GM12878 (cell line): ENCODE data around the gene KLF14.

Experiments used
- CEBPB ChIP-seq, 2 experiments: fragments of 150-350 bp in 1 of 2; IDR thresholded peaks; 2 replicates each; pipeline ENCODE4 v1.6.1; 2012 to 2014; ENCODE audit warnings: low read depth in 2 of 2, low read length in 2 of 2, borderline replicate concordance in 1 of 2, inconsistent platforms in 1 of 2
- CTCF ChIP-seq, 3 experiments: IDR thresholded peaks in 2 of 3; conservative IDR thresholded peaks in 1 of 3; 2 replicates each; pipeline ENCODE4 v1.5.1; 2011; ENCODE audit warnings: low read depth in 3 of 3, low read length in 3 of 3, mild to moderate bottlenecking in 3 of 3, control low read depth in 2 of 3, moderate library complexity in 2 of 3, inconsistent platforms in 1 of 3, mixed read lengths in 1 of 3; ENCODE audit not compliant: control insufficient read depth in 2 of 3, insufficient read depth in 1 of 3; ENCODE audit errors: extremely low read depth in 1 of 3
- EZH2 ChIP-seq: IDR thresholded peaks from 2 replicates; pipeline ENCODE4 v1.6.1; 2012; ENCODE audit warnings: low read depth, mild to moderate bottlenecking, control low read depth, inconsistent platforms, low read length, borderline replicate concordance; ENCODE audit not compliant: control insufficient read depth
- HCFC1 ChIP-seq: fragments of 150-350 bp; IDR thresholded peaks from 2 replicates; pipeline ENCODE4 v1.6.1; 2014; ENCODE audit warnings: low read length
- JUND ChIP-seq: IDR thresholded peaks from 2 replicates; pipeline ENCODE4 v1.6.1; 2012; ENCODE audit warnings: low read depth, mild to moderate bottlenecking, low read length, improper control_type of control experiment, moderate library complexity
- POLR2AphosphoS5 ChIP-seq: IDR thresholded peaks from 2 replicates; pipeline ENCODE4 v1.6.1; 2011; ENCODE audit warnings: mild to moderate bottlenecking, low read length, inconsistent platforms
- SREBF2 ChIP-seq: IDR thresholded peaks from 2 replicates; pipeline ENCODE4 v1.6.1; 2012; ENCODE audit warnings: mild to moderate bottlenecking, low read length
- SRF ChIP-seq, 2 experiments: IDR thresholded peaks; 2 replicates each; pipeline ENCODE4 v1.6.1; 2011; ENCODE audit warnings: low read depth in 2 of 2, low read length in 2 of 2, mild to moderate bottlenecking in 1 of 2, moderate library complexity in 1 of 2
- TAF1 ChIP-seq: IDR thresholded peaks from 2 replicates; pipeline ENCODE4 v1.6.1; 2011; ENCODE audit warnings: mild to moderate bottlenecking, low read depth, low read length, borderline replicate concordance
- ZNF207 ChIP-seq: fragments of 450-650 bp; IDR thresholded peaks from 2 replicates; pipeline ENCODE4 v1.6.1; 2014; ENCODE audit warnings: antibody characterized with exemption, mild to moderate bottlenecking, borderline replicate concordance

- no peak for TF ChIP-seq EZH2
- TF ChIP-seq SREBF2 = no peak
- peak; percentile 41 to 59 (median 48) for TF ChIP-seq CTCF (IDR thresholded peaks at IDR 0.05 in 2 of 3, conservative IDR thresholded peaks at IDR 0.05 in 1 of 3; ENCODE audit: control insufficient read depth in 2 of 3, extremely low read depth in 1 of 3, insufficient read depth in 1 of 3, low read depth in 3 of 3, low read length in 3 of 3)
- no peak for TF ChIP-seq JUND
- TF ChIP-seq POLR2AphosphoS5 = no peak
- no peak for TF ChIP-seq SRF (IDR thresholded peaks at IDR 0.05; ENCODE audit: low read depth in 2 of 2, low read length in 2 of 2)
- no peak for TF ChIP-seq CEBPB (IDR thresholded peaks at IDR 0.05; ENCODE audit: borderline replicate concordance in 1 of 2, low read depth in 2 of 2, low read length in 2 of 2)
- TF ChIP-seq TAF1 = no peak
- TF ChIP-seq ZNF207 = no peak
- no peak for TF ChIP-seq HCFC1
These were observed 24.5 kb upstream of the KLF14 start for GRCh38 chr7:130758429-130759056.
